GM19193 (cell line): ENCODE data around the gene CLDN24.

ENCODE experiments used
- POLR2A ChIP-seq: IDR thresholded peaks from 4 replicates; pipeline ENCODE4 v1.6.1; 2011; ENCODE audit not compliant: insufficient read depth, insufficient read length; ENCODE audit errors: extremely low read depth

CLDN24 gene

GRCh38 chr4:183276106-183276505, 46.1 kb downstream of the CLDN24 start:
- TF ChIP-seq POLR2A: no peak

- no peak for TF ChIP-seq POLR2A
Measured at GRCh38 chr4:183272384-183272783, 49.8 kb downstream of the CLDN24 start.
